GM21360 (cell line): ENCODE data around the gene AUNIP.

ENCODE experiments used
- ATAC-seq: cut with Tn5 transposase; IDR thresholded peaks from one replicate; pipeline ENCODE4 v1.9.1; 2021; ENCODE audit warnings: mild to moderate bottlenecking, moderate library complexity; ENCODE audit not compliant: unreplicated experiment

AUNIP gene, protein sequence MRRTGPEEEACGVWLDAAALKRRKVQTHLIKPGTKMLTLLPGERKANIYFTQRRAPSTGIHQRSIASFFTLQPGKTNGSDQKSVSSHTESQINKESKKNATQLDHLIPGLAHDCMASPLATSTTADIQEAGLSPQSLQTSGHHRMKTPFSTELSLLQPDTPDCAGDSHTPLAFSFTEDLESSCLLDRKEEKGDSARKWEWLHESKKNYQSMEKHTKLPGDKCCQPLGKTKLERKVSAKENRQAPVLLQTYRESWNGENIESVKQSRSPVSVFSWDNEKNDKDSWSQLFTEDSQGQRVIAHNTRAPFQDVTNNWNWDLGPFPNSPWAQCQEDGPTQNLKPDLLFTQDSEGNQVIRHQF

GRCh38 chr1:25858906-25859789, at the start of gene AUNIP:
Gene AUNIP, minus strand, starts transcription at chr1:25859457. Its CDS starts 100 bp downstream, at chr1:25859357.
- ATAC-seq: peak; percentile 70

DNA sequence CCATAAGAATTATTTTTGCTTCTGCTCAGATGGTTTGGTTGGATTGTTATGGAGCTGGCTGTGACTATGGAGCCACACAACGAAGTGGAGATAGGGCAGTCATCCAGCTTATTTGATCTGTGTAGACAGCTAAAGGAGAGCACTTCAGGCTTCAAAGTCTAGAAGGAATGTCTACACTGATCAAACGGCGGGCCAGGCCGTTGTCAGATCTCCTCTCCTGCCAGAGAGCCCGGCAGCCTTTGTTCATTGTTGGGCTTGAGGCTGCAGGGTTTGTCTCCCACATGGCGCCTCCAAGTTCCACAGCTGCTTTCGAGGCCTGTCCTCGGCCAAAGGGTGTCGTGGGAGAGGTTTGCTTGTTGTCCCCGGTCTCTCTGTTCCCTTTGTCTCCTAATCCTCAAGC, 49.8 kb upstream of the AUNIP start:
- no peak for ATAC-seq

DNA sequence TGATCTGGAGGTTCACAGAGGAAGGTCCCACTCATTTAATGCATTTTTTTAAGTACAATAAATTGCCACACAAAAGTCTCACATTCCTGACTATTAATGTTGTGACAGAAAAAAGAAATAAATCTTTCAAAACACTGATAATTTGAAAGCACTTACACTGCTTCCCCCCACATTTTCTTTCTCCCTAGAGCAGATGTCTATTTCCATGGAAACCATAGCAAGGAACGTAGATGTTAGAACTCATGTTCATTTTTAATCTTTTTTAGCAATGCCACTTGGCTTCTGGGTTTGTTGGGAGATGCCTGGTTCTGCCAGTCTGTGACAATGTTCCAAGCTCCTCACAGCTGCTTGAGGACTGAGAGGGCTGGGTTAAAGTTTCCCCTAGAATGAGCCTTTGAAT, 48.9 kb upstream of the AUNIP start:
- ATAC-seq: no peak

GRCh38 chr1:25907601-25908000, 48.3 kb upstream of the AUNIP start:
- ATAC-seq: no peak

DNA sequence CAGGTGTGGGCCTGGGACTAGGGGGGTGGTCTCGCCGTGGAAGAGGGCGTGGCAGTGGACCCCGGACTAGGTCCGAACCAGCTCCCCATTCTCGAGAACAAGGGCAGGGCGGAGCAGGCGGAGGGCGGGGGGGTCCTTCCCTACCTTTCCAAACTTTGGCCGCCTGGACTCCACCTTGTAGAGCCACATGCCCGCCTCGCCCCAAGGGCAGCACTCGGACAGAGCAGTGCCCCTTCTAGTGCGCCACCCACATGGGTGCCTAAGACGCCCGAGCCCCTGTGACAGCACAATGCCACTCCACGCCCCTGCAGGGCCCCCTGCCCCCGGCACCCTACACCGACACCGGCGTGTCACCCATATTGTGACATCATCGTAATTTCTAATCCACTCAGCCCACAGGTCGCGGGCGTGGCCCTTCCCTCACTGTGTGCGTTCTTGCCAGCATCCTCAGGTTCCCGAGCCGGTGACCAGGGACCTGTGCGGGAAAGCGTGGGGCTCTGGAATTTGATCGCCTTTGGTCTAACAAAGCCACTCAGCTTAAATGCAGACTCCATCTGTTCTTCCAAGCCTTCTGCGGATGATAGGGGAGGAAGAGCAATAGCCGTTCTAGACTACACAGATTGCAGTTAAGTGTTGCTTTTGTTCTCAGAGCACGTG, 47.5 kb upstream of the AUNIP start:
- no peak for ATAC-seq

- ATAC-seq: peak; percentile 52
Measured at GRCh38 chr1:25905680-25906643, 46.7 kb upstream of the AUNIP start, which contains the start of gene STMN1. Gene STMN1, minus strand, starts transcription at chr1:25906419. Its CDS starts 1,743 bp downstream, at chr1:25904676.

DNA sequence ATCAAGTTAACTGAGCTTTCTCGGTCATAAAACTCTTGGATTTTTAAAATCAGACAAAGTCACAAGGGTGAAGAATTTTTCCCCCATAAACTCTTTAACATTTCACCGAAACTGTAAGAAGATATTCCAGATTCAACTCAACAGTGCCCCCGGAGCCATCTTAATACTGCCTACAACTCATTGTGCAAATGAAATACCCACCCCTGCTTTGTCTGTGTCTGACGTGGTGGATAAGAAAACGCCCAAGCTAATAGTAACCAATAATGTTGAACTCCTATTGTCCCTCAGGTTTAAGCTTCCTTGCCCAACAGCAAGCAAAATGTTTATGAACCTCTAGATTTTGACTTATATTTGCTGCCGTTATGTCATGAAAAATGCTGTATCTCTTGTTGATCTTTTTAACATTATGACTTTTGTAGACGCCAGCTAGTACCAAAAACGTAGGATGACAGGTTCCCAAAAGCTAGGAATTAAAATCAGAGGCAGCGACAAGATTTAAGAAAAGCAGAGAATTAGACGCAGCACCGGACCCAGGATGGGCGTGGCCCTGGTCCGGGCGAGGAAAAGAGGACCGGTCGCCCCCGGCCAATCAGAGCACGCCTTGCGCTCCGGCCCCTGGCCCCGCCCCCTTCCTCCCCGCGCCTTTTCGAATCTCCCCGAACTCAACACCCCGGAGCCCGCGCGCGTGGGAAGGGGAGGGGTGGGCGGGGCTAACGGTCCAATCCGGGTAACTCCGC, 45.9 kb upstream of the AUNIP start:
- ATAC-seq: peak; percentile 77

DNA sequence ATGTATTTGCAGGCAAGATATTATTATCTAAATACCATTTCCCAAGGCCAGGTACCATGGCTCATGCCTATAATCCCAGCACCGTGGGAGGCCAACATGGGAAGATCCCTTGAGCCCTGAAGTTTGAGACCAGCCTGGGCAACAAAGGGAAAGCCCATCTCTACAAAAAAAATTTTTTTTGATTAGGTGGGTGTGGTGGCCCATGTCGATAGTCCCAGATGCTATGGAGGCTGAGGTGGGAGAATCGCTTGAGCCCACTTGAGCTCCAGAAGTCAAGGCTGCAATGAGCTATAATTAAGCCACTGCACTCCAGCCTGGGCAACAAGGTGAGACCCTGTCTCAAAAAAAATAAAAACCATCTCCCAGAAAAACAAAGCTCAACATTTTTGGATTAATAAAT, 44.7 kb upstream of the AUNIP start:
- no peak for ATAC-seq

DNA sequence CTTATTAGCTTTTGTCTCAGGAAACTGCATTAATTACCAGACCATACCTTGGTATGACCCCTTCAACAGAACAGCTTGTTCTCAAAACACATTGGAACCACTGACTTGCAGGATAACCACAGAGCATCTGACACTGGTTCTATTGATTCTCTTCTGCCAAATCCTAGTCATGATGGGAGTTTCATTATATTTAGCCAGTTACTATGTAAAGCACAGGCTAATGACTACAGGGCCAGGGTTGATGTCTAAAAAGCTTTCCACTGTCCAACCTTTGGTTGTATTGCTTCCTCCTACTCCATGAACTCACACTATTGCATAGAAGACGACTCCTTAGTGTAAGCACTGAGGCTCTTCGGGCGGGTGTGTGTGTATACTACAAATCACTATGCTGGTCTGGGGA, 43.2 kb upstream of the AUNIP start:
- no peak for ATAC-seq

GRCh38 chr1:25900219-25900618, 41.0 kb upstream of the AUNIP start:
- no peak for ATAC-seq

GRCh38 chr1:25899792-25900191, 40.5 kb upstream of the AUNIP start:
- ATAC-seq: no peak

GRCh38 chr1:25898223-25899015, 39.2 kb upstream of the AUNIP start:
- no peak for ATAC-seq

GRCh38 chr1:25897754-25898153, 38.5 kb upstream of the AUNIP start:
- no peak for ATAC-seq

DNA sequence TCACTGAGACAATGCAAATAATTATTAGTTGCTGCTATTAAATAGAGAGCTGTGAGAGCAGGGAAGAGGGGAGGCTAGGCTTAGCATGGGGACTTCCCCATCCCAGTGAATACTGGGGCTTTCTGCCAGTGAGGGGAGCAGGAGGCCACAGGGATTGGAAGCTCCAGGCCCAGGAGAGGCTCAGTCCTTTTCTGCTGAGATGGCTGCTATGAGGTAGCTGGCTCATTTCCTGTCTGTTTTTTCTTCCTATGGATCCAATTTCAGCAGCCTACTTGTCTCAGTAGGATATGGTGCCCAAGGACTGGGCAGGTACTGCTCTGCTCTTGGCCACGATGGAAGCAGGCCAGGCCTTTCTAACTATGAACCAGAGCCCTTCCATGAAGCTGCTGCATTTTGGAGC, 37.0 kb upstream of the AUNIP start:
- no peak for ATAC-seq

DNA sequence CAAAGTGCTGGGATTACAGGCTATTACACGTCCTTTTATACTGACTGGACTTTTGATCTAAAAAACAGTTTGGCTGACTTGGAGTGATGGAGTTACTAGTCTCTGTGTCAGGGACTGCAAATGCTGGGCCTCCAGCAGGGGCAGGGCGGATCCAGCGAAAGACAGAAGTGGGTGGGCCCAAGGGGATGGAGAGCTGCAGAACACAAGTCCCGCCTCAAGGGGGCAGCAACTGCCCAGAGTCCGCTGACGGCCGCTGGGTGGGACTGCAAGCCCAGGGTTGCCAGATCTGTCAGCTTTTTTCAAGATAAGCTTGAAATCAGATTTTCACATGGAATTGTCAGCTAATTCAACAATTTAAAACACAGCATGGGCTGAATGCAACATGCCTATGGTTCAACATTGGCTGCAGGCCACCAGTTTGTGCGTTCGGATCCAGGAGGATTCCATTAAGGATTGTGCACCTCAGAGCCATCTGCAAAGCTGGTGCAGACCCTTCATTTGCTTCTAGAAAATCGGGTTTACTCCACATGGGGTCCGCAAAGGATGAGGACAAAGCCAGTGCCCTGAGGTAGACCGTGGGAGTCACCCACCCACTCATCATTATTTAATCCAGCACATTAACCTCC, 36.2 kb upstream of the AUNIP start:
- peak; percentile 88 for ATAC-seq

DNA sequence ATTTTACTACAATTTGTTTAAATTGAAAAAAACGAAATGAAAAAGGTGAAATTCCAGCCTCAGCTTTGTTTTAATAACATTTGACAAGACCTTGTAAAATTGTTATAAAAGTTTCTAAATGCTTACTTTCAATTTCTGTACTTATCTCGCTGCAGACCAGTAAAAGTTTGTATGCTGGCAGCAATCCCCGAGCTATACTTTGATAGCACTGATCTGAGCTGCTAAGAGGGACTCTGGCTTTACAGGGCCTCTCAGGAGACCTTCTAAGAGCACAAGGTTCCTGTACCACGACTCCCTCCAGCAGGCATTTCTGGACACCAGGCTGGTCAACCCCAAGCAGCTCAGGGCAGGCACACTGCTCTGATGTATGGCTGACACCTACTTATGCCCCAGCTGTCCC, 33.9 kb upstream of the AUNIP start:
- no peak for ATAC-seq

DNA sequence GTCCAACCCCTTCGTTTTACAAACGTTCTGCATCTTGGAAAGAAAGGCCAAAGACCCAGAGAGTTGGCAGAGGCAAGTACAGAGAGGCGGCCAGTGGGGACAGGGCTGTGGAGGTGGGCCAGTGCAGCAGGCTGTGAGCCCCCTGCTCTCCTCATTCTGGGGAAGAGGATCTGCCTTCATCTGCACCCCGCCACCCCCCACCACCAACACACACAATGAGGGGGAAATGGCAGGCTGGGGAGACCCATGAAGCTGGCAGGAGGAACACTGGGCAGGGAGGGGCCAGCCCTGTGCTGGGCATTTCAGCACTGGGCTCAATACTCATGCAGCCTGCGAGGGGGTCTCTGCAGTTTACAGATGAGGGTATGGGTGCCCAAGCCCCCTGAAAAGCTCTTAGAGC, 32.3 kb upstream of the AUNIP start:
- ATAC-seq: no peak

- no peak for ATAC-seq
Measured at GRCh38 chr1:25890239-25891034, 31.2 kb upstream of the AUNIP start.
